ENCODE results near the gene THAP3.
A peak's percentile ranks its signal among the peaks of the same experiment; 100 is the strongest.

The THAP3 gene

DNA sequence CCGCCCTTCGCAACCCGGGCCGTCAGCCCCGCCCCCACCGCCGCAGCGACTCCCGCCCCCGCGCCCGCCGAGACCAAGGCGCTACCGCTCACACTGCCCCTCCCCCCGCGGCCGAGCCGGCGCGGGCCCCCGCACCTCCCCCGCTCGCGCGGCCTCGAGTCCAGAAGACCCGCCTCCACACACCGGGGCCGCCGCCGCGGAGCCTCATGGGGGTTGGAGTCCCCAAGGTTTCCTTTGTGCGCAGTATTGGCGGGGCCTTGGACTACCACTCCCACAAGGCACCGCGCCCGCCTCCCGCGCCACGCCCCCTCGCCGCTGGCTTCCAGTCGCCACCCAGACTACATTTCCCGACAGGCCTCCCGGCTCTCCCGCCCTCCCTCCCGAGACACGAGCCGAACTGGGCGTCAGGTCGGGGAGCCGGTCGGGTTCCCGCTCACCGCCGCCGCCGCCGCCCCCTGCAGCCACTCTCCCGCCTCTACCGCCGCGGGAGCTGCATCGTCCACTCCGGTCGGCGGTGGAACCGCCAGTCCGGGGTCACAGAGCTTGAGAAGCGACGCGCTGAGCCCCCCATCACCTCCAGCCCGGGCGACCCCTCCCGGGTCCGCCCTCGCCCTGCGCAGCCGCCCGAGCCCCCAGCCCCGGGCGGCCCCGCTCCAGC, 11.2 kb upstream of the THAP3 start, which contains the start of gene PHF13:
Gene PHF13 (plus strand): TSS at position 371 of the 658 bp plus-strand sequence. CDS start 336 bp downstream, outside the sequence.
- DNase-seq: peak; percentile 100

DNA sequence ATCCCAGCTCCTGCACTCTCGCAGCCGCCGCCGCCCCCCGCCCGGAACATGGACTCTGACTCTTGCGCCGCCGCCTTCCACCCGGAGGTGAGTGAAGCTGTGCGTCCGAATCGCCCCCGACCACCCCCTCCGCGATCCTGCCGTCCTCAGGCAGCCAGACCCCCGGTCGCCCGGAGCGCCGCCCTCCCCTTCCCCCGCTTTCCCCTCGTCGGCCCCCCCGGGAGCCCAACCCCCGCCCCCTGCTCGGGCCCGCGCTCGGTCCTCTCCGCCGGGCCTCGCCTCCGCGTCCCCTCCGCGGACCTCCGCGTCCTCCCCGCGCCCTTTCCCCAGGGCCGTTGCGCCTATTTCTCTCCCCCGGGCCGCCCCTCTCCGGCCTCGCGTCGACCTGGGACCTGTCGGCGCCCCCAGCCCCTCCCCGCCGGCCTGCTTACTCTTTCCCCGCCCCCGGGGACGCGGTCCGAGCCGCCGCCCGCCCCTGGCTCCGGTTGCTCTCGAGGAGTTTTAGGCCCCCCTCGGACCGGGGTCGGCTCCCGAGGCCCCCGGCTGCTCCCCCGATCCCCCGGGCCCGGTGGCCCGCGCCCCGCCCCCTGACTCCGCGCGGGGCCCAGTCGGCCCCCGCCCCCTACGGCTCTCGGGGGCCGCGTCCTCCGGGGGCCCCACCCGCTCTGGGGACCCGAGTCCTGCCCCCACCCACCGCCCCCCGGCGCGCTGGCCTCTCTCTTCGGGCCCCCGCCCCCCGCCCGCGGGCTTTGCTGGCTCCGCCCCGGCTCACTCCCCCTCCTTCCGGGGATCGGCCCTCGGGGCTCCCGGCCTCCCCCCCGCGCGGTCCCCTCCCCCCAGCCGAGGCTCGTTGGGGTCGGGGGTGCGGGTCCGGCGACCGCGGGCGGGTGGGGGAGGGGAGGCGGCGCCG, 10.4 kb upstream of the THAP3 start:
- DNase-seq: peak; percentile 69

DNA sequence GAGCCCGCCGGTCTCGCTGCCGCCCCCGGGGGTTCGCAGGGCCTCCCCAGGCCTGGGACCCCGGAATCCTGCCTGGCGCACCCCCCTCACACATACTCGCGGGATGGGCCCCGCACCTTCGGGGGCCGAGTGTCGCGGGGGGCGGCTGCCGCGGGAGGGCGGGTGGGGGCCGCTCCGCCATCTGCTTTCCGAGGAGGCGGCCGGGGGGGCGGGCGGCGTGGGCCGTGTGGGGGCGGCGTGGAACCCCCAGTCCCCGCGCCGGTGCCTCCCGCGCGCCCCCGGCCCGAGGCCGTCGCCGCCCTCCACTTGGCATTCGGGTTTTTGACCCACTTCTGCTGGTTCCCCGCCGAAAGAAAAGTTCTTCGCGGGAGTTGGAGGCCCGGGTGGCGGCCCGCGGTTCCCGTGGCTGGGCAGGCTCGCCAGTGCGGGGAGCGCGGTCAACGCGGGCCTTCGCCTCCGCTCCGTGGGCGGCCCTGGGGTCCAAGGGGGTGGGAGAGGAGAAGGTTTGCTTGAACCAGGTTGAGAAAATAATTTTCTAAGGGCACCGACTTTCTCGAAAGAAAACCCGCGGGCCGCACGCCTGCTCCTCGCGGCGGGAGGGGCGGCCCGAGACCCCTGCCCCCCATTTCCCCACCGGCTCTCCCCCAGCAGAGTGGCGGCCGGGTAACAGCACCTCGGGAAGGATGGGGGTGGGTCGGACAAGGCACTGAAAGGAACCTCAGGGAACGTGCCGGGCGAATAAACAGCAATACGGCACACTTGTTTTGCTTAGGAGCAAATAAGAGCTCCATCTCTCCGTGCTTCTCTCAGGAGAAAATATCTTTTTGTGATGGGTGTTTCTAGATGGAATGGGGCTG, 9.5 kb upstream of the THAP3 start:
- DNase-seq: no peak

DNA sequence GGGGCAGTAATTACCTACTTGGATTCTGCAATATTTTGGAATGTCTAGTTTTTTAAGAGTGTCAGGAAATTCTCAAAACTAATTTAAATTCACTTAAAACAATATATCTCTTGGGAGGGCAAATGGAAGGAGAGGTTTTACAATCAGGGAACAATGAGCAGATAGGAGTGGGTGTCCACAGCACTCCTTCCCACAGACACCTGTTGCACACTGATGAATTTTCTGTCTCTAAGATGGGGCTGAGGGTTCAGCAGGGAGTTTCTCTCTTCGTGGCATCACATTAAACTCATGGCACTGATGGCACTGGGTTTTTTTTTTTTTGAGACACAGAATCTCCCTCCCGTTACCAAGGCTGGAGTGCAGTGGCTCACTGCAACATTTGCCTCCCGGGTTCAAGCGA, 5.6 kb upstream of the THAP3 start:
- no peak for DNase-seq

DNA sequence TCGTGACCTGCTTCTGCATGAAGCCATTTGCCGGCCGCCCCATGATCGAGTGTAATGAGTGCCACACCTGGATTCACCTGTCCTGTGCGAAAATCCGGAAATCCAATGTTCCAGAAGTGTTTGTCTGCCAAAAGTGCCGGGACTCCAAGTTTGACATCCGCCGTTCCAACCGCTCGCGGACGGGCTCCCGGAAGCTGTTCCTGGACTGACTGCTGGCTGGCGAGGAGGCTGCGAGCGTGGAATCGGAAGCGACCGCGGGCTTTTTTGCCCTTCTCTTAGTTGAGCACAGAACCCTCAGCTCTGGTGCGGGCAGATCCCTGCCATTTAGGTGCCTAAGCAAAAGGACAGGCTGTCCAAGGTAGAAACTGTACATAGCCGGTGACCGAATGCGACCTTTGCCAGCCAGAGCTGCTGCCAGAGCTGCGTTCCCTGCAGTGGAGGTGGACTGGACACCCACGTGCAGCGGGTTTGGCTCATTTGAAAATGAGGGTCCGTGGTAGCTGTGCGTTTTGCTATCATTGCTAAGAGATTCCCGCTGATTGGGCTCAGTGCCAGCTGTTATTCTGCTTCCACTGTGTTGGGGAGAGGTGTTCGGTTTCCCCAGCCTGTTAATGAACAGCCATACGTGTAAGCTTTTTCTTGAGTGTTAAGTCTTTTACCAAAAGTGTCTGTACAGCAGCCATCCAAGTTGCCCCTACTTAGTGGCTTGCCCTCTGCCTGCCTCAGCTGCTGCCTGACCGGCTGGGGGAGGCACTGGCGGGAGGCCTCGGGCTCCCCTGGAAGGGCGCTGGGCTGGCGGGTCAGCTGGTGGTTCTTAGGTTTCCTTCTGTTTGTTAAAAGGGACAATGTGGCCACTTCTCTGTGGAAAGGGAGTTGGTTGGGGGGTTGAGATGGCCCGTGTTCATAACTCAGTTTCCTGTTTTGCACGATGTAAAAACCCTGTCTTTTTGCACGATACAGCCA, 3.0 kb upstream of the THAP3 start:
- peak; percentile 7 for DNase-seq

DNA sequence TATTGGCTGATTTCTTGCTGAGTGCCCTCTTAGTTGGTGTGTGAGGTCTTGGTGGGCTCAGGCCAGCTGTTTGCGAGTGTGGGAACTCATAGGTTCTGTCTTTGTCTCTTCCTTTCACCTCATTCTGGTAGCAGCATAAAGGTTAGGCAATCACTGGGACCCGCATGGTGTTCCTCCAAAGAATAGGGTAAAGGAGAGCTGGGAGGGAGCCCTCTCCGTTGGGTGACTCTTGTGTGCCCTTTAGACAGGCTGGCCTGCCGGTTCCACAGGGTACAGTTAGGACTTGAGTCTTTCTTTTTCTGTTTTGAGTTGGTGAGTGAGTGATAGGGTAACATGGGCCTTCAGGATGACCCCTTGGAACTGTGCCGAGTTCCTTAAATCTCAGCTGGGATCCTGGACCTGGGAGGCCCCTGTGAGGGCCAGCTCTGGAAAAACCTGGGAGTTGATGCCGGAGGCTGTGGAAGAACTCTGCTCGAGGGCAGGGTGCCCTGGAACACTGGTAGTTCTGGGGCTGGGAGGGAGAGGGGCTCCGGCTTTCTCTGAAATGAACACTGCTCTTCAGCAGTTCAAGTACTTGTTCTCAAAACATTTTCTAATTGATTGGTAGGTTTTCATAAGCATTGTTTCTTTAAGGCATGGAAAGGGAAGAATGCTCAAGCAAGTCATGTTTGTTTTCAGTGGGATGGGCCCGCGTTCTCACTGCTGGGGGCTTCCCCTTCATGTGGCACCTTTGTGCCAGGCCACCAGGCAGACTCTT, 2.1 kb upstream of the THAP3 start:
- no peak for DNase-seq

DNA sequence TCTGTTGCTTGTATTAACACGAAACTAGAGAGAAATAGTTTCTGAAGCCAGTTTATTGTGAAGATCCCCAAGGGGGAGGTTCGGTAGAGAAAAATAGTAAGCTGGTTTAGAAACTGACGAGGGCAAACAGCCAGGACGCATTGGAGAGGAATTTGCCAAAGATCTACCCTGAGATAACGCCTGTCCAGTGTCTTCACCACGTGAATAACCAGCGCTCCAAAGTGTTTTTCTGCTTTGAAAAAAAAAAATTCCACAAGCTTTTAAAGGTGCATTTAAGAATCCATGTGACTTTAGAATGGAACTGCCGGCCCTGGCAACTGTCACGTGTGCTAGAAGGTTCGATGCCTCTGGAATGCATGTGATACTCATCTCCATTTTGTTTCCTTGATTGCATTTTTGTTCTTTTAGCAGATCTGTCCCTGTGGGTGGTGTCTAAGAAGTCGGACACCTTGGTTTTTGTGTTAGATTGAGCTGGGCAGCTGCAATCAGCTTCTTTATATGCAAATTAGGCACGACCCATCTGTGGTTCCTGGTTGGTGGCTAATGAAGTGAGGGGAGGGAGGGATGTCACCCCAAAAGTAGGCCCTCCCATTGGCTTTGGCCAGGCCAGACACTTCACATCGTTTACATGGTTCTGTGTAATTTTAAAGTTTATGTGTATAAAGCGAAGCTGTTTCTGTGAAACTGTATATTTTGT, 1.3 kb upstream of the THAP3 start:
- DNase-seq: no peak

DNA sequence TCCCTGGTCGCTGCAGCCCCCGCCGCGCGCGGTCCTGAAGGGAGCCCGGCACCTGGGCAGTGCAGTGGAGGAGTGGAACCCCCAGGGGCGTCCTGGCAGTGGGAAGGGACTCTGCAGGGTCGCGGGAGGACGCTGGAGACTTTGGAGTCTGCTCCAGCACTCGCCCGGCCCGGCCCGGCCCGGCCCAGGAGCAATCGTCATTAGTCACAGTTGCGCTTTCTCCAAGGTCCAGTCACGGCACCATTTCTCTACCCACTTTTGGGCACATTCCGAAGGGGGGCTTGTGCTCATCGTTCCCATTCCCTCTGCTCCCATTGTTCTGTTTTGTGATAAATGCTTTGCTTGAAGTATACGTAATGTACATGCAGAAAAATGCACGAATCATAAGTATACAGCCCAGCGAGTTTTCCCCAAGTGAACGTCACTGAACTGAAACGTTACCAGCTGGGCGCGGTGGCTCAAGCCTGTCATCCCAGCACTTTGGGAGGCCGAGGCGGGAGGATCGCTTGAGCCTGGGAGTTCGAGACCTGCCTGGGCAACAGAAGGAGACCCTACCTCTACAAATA, 999 bp downstream of the THAP3 start:
- DNase-seq: peak; percentile 29

DNA sequence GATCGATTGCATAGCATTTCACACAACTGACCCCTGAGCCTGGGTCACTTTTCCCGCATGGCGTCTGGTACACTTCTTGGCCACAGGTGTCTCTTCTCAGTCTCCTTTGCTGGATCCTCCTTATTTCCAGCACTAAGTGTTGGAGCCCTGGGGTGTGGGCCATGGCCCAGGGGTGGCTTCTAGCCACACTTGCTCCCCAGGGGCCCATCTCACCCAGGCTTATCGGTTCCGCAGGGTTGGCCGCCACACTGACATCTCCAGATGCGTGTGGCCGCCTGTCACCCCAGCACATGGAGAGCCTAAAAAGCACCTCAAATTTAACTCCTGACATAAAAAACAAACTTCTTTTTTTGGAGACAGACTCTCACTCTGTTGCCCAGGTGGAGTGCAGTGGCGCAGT, 2.4 kb downstream of the THAP3 start:
- no peak for DNase-seq

DNA sequence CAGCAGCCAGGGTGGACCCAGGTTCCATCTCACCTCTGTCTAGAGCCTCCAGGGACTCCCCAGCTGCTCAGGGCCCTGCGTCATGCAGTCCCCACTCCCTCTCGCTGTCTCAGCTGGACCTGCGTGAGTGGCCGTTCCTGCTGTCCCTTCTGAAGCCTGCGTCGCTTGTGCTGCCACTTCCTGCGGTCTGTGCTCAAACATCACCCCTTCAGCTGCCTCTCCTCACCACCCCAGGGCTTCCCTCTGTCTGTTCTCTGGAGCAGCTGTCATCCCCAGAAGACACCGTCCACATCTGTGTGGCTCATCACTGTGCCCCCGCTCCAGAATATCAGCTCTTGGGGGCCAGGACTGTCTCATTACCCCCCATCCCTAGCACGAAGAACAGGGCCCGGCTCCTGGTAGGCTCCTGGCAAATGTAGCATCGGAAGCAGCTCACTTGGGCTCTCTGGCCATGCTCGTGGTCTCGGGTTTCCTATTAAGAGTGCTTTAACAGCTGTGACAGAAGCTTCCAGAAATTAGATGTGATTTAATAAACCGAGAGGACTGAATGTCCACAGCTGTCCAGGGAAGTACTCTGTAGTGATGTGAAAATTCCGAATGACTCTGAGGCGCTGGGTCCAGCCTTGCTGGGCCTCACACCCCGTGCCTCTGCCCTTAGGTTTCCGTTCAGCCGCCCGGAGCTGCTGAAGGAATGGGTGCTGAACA, 3.3 kb downstream of the THAP3 start:
- no peak for DNase-seq

DNA sequence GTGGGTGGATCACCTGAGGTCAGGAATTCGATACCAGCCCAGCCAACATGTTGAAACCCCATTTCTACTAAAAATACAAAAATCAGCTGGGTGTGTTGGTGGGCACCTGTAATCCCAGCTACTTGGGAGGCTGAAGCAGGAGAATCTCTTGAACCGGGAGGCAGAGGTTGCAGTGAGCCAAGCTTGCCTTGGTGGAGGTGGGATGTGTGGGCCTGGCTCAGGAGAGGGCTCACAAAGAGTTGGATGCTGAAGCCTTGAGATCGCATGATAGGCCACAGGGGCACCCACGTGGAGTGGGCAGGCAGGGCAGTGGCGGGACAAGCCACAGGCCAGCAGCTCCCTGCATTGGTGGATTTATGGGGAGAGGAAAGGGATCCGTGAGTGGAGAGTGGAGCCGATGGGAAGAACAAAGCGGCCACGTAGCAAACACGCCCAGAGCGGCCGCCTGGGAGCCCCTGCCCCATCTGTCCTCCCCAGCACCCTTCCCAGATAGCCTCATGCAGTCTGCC, 4.4 kb downstream of the THAP3 start:
- no peak for DNase-seq

DNA sequence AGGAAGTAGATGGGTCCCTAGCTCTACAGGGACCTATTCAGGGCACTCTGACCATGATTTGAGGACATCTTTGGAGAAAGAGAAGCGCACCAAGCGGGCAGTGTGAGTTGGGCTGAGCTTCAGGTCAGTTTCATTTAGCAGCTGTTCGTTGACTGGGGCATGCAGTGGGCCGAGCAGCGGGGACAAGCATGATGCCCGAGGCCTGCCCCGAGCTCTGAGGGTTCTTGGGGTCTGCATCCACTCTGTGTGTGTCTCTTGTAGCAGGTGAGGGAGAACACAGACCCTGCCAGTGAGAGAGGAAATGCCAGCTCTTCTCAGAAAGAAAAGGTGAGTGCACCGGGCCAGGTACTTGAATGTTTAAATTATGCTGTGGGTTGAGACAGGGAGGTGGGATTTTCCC, 5.4 kb downstream of the THAP3 start:
- DNase-seq: no peak

DNA sequence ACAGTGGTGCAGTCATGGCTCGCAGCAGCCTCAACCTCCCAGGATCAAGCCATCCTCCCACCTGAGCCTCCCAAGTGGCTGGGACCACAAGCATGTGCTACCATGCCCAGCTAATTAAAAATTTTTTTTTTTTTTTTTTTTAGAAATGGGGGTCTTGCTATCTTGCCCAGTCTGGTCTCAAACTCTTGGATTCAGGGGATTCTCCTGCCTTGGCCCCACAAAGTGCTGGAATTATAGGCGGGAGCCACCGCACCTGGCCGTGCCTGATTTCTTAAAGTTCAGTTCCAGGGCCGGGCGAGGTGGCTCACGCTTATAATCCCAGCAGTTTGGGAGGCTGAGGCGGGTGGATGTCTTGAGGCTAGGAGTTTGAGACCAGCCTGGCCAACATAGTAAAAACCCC, 6.4 kb downstream of the THAP3 start:
- DNase-seq: no peak

DNA sequence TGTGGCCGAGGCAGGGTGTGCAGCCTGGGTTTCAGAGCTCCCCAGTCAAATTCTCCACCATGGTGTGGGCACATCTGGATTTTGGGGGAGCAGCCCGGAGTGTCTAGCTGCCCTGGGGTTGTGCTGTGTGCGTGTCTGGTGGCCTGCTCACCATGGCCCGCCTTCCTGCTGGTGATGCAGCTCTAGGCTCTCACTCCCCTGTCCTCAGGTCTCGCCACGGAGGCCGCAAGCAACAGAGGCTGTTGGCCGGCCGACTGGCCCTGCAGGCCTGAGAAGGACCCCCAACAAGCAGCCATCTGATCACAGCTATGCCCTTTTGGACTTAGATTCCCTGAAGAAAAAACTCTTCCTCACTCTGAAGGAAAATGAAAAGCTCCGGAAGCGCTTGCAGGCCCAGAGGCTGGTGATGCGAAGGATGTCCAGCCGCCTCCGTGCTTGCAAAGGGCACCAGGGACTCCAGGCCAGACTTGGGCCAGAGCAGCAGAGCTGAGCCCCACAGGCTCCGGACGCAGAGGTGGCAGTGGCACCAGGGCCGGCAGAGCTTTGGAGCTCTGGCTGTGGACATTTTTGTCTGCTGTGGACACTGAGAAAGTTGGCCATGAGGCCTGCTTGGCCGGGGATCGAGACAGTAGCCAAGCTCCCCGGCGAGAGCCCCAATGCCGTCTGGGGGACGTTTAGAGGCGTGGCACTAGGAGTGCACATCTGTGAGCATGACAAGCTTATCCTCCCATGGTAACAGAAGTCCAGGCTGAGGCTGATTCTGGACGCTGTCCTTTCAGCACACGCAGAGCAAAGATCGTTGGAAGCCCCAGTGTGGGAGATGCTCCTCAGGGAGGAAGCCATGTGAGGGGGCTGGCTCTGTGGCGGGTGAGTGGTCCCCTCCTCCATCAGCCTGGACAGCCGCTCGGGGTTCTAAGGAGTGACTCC, 8.2 kb downstream of the THAP3 start:
- no peak for DNase-seq

DNA sequence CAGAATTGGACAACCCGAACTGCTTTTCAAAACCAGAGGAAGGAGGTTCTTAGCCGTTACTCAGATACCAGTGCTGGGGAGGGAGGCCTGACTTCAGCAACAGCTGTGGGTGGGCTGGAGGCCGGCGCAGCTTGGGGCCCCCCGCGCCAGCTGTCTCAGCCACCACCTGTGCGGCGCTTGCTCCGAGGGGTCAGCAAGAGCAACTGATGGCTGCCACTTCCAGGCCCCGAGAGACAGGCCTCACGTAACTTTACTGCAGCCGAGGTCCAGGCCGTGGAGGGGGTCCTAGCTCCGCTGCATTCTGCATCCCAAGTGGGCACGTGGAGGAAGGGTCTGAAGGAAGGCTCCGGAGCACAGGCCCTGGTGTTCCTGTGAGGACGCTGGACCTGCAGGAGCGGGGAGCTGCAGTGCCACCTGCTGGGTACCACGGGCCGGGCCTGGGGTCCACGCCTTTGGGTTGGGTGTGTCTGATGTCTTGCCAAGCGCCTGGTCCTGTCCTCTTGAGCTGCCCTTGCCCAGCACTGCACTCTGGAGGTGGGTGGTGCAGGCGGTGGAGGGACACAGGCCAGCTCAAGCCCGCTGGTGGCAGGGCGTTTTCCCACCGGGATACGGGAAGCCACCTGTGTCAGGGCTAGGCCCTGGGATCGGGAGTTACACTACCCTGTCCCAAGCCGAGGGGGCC, 9.8 kb downstream of the THAP3 start:
- peak; percentile 73 for DNase-seq

DNA sequence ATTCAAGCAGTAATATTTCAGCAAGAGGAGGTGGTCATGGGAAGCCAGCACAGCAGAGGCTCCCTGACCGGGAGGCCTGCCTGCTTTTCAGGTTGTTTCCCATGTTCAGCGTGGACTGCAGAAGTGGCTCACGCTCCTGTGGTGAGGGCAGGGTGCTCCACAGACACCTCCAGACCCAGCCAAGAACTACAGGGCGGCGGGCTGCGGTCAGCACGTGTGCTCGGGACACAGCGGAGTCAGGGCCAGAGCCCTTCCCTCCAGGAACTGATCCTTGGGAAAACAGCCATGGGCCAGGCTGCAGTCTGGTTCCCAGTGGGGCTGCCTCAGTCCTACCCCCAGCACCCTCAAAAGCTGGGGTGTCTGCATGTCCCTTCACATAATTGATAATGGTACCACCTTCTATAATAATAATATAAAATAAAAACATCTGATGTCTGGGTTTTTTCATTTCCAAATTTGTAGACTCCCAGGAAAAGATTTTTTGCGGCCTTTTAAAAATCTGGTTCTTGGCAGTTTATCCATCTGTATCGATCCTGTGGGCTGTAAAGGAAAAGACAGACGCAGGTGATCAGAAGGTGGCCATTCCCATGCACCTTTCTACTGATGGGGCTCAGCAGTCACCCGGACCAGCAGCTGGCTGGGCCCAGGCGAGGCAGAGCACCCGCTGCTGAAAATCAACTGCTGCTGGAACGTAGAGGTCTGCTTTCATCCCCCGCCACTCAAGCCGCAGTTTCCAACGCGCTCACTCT, 10.7 kb downstream of the THAP3 start:
- DNase-seq: no peak

Data from NCI-H82 (cell line).